ENCODE results near the gene RCAN2. TPM values are rescaled to one million over a fixed set of nuclear protein-coding genes. Genes with fewer than 3 reads are reported as not detected.

Gene RCAN2
- total and polyA plus RNA-seq, 12 donors, result 2.3 to 14.4 (median 6.5) TPM

DNA sequence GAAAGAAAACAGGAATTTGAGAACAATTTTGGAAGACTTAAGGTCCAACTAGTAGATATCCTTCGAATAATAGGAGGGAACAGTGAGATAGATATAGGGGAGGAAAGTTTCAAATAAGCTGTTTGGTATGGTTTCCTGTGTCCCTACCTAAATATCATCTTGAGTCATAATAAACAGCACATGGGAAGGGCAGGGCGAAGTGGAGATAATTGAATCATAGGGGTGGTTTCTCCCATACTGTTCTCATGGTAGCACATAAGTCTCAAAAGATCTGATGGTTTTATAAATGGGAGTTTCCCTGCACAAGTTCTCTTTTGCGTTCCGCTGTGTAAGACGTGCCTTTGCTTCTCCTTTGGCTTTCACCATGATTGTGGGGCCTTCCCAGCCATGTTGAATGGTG lies 281.0 kb downstream of the RCAN2 start:
- Histone ChIP-seq H3K27me3 (no peaks in the 10 kb centered on the region), H3K36me3 (replicated peaks in 1 of 2) (no peaks in the 10 kb centered on the region), H3K9me3 (replicated peaks in 1 of 3) (no peaks in the 10 kb centered on the region), H3K4me1 (replicated peaks in 1 of 2) (no peaks in the 10 kb centered on the region), H3K4me3 (no peak overlapping the region), H3K27ac (no peak overlapping the region)
- 82 to 87% (median 83%) methylated on average over 5 of the region's 5 CpGs for WGBS, 4 donors
- intact Hi-C loops (cut with DNase I), result no loop called here
- no peak for DNase-seq
- TF ChIP-seq, protein P1, sequence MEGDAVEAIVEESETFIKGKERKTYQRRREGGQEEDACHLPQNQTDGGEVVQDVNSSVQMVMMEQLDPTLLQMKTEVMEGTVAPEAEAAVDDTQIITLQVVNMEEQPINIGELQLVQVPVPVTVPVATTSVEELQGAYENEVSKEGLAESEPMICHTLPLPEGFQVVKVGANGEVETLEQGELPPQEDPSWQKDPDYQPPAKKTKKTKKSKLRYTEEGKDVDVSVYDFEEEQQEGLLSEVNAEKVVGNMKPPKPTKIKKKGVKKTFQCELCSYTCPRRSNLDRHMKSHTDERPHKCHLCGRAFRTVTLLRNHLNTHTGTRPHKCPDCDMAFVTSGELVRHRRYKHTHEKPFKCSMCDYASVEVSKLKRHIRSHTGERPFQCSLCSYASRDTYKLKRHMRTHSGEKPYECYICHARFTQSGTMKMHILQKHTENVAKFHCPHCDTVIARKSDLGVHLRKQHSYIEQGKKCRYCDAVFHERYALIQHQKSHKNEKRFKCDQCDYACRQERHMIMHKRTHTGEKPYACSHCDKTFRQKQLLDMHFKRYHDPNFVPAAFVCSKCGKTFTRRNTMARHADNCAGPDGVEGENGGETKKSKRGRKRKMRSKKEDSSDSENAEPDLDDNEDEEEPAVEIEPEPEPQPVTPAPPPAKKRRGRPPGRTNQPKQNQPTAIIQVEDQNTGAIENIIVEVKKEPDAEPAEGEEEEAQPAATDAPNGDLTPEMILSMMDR (IDR thresholded peaks at IDR 0.05), result no peak
- no peak for TF ChIP-seq POLR2A (IDR thresholded peaks at IDR 0.05)

DNA sequence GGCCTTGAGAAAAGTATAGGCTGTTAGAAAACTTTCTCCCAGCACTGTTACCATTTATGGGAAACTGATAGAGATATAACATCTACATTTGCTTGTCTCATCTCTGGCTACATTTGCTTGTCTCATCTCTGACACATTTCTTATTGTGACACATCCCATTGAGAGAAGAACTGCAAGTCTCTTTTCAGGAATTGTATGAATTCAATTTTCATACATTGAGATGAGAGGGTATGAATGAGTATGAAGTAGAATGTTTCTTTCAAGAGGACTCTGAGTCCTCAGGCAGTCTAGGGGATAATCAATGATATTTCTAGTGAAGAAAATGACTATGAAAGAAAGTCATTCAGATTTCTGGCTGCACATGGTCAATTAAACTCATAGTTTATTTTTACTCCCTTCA lies 282.9 kb downstream of the RCAN2 start:
- Histone ChIP-seq H3K4me3 (no peak overlapping the region), H3K27me3 (no peaks in the 10 kb centered on the region), H3K9me3 (replicated peaks in 1 of 3) (no peaks in the 10 kb centered on the region), H3K4me1 (replicated peaks in 1 of 2) (no peaks in the 10 kb centered on the region), H3K27ac (no peak overlapping the region), H3K36me3 (replicated peaks in 1 of 2) (no peaks in the 10 kb centered on the region)
- intact Hi-C loops (cut with DNase I), result no loop called here
- no peak for DNase-seq
- TF ChIP-seq POLR2A (IDR thresholded peaks at IDR 0.05), result no peak
- TF ChIP-seq, protein P1 (IDR thresholded peaks at IDR 0.05), result no peak

DNA sequence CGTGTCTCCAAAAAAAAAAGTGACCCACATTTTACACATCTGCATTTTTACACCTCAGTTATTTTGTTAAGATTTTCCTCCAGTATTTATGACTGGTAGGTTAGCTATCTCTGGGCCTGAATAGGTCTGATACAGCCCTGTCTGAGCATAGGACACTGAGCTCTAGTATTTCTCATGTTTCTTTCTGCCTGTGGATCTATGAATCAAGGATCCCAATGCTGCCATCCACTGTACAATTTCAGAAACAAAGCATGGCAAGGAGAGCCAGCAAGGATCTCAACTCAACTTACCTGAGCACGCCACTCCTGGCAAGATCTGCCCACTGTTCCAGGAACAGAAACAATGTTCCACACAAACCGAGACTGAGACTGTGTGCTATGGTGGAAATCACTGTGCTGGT lies 284.1 kb downstream of the RCAN2 start:
- DNase-seq, result no peak
- intact Hi-C loops (cut with DNase I), result no loop called here
- no peak overlapping the region for H3K27ac ChIP-seq
- H3K36me3 ChIP-seq (replicated peaks in 1 of 2), result no peaks in the 10 kb centered on the region
- H3K4me1 ChIP-seq (replicated peaks in 1 of 2), result no peaks in the 10 kb centered on the region
- no peaks in the 10 kb centered on the region for H3K27me3 ChIP-seq
- no peaks in the 10 kb centered on the region for H3K9me3 ChIP-seq (replicated peaks in 1 of 3)
- no peak for TF ChIP-seq POLR2A (IDR thresholded peaks at IDR 0.05)
- TF ChIP-seq, protein P1 (IDR thresholded peaks at IDR 0.05), result no peak
- H3K4me3 ChIP-seq, result no peak overlapping the region
- WGBS, 4 donors, result 81 to 94% (median 92%) methylated on average over 3 of the region's 3 CpGs

DNA sequence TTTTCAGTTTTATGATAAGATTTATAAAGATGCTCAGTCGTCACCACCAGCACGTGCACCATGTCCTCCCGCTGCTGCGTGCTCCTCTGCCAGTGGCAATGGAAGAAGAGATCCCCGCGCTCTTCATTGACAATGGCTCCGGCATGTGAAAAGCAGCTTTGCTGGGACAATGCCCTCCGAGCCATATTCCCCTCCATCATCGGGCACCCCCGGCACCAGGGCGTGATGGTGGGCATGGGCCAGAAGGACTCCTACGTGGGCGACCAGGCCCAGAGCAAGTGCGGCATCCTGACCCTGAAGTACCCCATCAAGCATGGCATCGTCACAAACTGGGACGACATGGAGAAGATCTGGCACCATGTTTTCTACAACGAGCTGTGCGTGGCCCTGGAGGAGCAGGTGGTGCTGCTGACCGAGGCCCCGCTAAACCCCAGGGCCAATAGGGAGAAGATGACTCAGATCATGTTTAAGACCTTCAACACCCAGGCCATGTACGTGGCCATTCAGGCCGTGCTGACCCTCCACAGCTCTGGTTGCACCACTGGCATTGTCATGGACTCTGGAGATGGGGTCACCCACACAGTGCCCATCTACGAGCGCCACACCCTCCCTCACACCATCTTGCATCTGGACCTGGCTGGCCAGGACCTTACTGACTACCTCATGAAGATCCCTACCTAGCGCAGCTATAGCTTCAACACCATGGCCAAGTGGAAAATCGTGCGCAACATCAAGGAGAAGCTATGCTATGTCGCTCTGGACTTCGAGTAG lies 286.2 kb downstream of the RCAN2 start:
- TF ChIP-seq POLR2A (IDR thresholded peaks at IDR 0.05), result no peak
- TF ChIP-seq, protein P1 (IDR thresholded peaks at IDR 0.05), result no peak
- intact Hi-C loops (cut with DNase I), result no loop called here
- Histone ChIP-seq H3K36me3 (replicated peaks in 1 of 2) (no peaks in the 10 kb centered on the region), H3K27me3 (no peaks in the 10 kb centered on the region), H3K4me1 (replicated peaks in 1 of 2) (no peaks in the 10 kb centered on the region), H3K27ac (no peak overlapping the region), H3K9me3 (replicated peaks in 1 of 3) (no peaks in the 10 kb centered on the region), H3K4me3 (no peak overlapping the region)
- WGBS, 4 donors, result 92 to 97% (median 95%) methylated on average over 29 of the region's 29 CpGs
- no peak for DNase-seq

Measured in adrenal gland (tissue), 12 donors.